Mesothelial cell of epicardium (in vitro differentiated cells): ENCODE results near the gene PLCB4. TPM values are rescaled to one million over a fixed set of nuclear protein-coding genes. Genes with fewer than 3 reads are reported as not detected.

Source experiments
- DNase-seq, 2 experiments: peaks; one replicate each; pipeline ENCODE4 v3.0.0; 2021; ENCODE audit warnings: low spot score in 2 of 2; ENCODE audit not compliant: unreplicated experiment in 2 of 2
- H3K27ac Mint-ChIP-seq: 2 replicates; pipeline ENCODE4 v1.8.0; 2021; ENCODE audit warnings: mixed read lengths
- H3K27me3 Mint-ChIP-seq: 2 replicates; pipeline ENCODE4 v1.8.0; 2021; ENCODE audit warnings: low read depth, mixed read lengths
- H3K36me3 Mint-ChIP-seq: 2 replicates; pipeline ENCODE4 v1.8.0; 2021; ENCODE audit warnings: mixed read lengths
- H3K4me1 Mint-ChIP-seq: 2 replicates; pipeline ENCODE4 v1.8.0; 2021; ENCODE audit warnings: mixed read lengths
- H3K4me3 Mint-ChIP-seq: 2 replicates; pipeline ENCODE4 v1.8.0; 2021; ENCODE audit warnings: mild to moderate bottlenecking, moderate library complexity, mixed read lengths
- H3K9me3 Mint-ChIP-seq: 2 replicates; pipeline ENCODE4 v1.8.0; 2021; ENCODE audit warnings: mixed read lengths
- CTCF ChIP-seq: fragments of 200-600 bp; sonication (generic); IDR thresholded peaks from one replicate; pipeline ENCODE4 v1.5.0; 2021; ENCODE audit warnings: antibody characterized with exemption; ENCODE audit not compliant: unreplicated experiment
- total RNA-seq: library from RNA; stranded (reverse); gene quantifications from 3 replicates; pipeline ENCODE4 v1.2.1, GENCODE V29; 2021

The PLCB4 gene
- total RNA-seq, 1 donor from 2014 or later = 14.0 TPM

DNA sequence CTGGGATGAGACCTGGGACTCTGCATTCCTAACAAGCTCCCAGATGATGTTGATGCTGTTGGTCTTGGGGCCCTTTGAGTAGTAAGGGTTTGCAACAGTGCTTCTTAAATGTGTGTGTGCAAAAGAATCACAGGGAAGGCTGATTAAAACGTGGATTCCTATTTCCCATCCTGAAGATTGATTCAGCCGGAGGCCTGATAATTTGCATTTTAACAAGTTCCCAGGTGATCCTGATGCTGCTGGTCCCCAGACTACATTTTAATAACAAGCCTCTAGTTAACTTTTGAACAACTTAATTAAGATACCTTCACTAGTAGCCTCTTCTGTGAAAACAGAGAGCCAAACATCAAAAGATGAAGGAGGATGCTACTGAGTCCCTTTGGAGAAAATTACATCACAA, 289.1 kb downstream of the PLCB4 start:
- H3K27ac Mint-ChIP-seq = no peak overlapping the region
- no peak for DNase-seq
- H3K27me3 Mint-ChIP-seq = no peaks in the 10 kb centered on the region
- H3K4me3 Mint-ChIP-seq = no peak overlapping the region
- H3K4me1 Mint-ChIP-seq = peaks cover 13% of the 10 kb centered on the region
- TF ChIP-seq CTCF = no peak
- H3K36me3 Mint-ChIP-seq = no peaks in the 10 kb centered on the region
- H3K9me3 Mint-ChIP-seq = no peaks in the 10 kb centered on the region

- H3K9me3 Mint-ChIP-seq = no peaks in the 10 kb centered on the region
- H3K4me3 Mint-ChIP-seq = no peak overlapping the region
- peak; percentile 51 for TF ChIP-seq CTCF
- H3K36me3 Mint-ChIP-seq = peaks cover 2% of the 10 kb centered on the region
- peaks cover 26% of the 10 kb centered on the region for H3K4me1 Mint-ChIP-seq
- no peak overlapping the region for H3K27ac Mint-ChIP-seq
- no peaks in the 10 kb centered on the region for H3K27me3 Mint-ChIP-seq
- no peak for DNase-seq
These were observed 290.8 kb downstream of the PLCB4 start for GRCh38 chr20:9359561-9360308.

DNA sequence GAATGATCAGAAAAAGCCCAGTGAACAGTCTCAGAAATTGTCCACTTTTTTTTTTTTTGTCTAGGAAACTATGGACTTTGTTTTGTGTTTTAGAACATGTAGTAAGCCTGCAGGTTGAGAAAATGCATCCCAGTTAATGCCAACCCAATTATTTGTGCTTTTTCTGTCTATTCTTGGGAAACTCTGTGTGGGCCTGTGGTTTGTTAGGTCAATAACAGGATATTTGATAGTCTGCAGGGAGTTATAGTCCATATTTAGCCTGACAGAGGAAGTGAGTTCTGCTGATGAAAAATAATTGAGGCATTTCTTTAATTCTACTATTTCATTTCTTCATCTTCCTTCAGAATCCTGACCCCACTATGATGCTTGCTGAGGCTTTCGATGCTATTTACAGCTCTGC, 291.5 kb downstream of the PLCB4 start:
- Mint-ChIP-seq H3K4me3 (no peak overlapping the region), H3K27me3 (no peaks in the 10 kb centered on the region), H3K27ac (no peak overlapping the region), H3K9me3 (no peaks in the 10 kb centered on the region), H3K36me3 (peaks cover 2% of the 10 kb centered on the region), H3K4me1 (peaks cover 28% of the 10 kb centered on the region)
- no peak for DNase-seq
- TF ChIP-seq CTCF = no peak

- H3K36me3 Mint-ChIP-seq = peaks cover 4% of the 10 kb centered on the region
These were observed 294.8 kb downstream of the PLCB4 start for GRCh38 chr20:9363673-9364072.

GRCh38 chr20:9367328-9367727, 298.4 kb downstream of the PLCB4 start:
- no peak for TF ChIP-seq CTCF
- Mint-ChIP-seq H3K9me3 (no peaks in the 10 kb centered on the region), H3K4me1 (peaks cover 47% of the 10 kb centered on the region), H3K27me3 (no peaks in the 10 kb centered on the region), H3K4me3 (no peak overlapping the region), H3K27ac (no peak overlapping the region), H3K36me3 (peaks cover 4% of the 10 kb centered on the region)
- no peak for DNase-seq

More at GRCh38 chr20:9363673-9364072, 294.8 kb downstream of the PLCB4 start:
- TF ChIP-seq CTCF = no peak
- Mint-ChIP-seq H3K27me3 (no peaks in the 10 kb centered on the region), H3K27ac (no peak overlapping the region), H3K9me3 (no peaks in the 10 kb centered on the region), H3K4me1 (peaks cover 49% of the 10 kb centered on the region), H3K4me3 (no peak overlapping the region)
- DNase-seq = no peak

DNA sequence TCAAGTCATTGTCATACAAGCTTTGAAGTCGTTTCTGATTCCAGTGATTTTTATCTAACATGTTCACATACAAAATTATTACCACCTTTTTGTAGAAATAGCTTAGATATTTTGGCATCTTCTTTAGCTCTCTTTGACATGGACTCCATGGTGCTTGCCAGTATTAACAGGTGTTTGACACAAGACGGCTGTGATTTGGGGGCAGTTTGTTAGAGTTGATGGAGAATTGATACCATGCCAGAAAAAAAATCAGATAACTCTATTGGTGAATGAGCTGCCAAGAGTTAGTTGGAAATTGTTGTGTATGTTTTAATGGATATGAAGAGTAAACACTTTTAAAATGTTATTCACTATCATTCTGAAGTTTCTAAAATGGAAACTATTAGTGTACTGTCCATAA, 298.9 kb downstream of the PLCB4 start:
- no peak overlapping the region for H3K27ac Mint-ChIP-seq
- no peak for DNase-seq
- H3K36me3 Mint-ChIP-seq = peaks cover 4% of the 10 kb centered on the region
- no peaks in the 10 kb centered on the region for H3K27me3 Mint-ChIP-seq
- peaks cover 43% of the 10 kb centered on the region for H3K4me1 Mint-ChIP-seq
- H3K4me3 Mint-ChIP-seq = no peak overlapping the region
- TF ChIP-seq CTCF = no peak
- no peaks in the 10 kb centered on the region for H3K9me3 Mint-ChIP-seq
